Measurements from ENCODE around the gene GNAS-AS1. TPM values are rescaled to one million over a fixed set of nuclear protein-coding genes. Genes with fewer than 3 reads are reported as not detected.
A peak's percentile ranks its signal among the peaks of the same experiment; 100 is the strongest.

The GNAS-AS1 gene
- total RNA-seq, 4 donors from 2014 or later: 0.42 to 0.59 TPM; not detected in 2

DNA sequence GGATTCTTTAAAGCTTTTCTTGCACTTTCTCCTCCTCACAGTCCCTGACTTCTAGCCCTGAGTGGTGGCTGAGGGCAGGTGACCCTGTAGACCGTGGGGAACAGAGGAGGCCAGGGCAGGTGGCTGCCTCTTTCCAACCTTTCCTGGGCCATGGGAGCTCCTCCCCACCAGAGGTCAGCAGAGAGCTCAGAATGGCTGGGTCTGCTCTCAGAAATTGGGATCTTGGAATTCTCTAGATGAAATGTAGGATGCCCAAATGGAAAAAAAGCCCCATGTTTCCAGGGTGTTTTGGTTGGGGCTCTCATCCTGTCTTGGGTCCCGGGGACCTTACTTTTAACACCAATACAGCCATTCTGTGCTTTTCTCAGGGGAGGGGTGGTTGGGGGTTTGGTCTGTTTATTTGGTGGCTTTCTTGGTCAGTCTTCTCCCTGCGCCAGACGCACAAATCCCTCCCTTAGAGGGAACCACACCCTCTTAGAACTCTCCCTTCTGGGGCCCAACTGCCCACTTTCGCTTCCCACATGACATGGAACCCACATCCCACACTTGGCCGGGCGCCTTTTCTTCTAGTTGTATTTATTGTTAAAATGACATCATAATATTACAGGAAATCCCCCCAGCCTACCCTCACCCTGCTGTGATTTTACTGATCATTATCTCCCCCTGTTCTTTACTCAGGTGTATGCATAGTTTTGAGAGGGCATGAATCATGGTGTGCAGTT is 19.8 kb upstream of the GNAS-AS1 start:
- H3K27ac ChIP-seq: no peak overlapping the region
- 44 to 49% methylated on average over 7 of the region's 7 CpGs for WGBS, 2 donors
- DNase-seq (ENCODE audit: low spot score in 2 of 2): peak in 1 of 2 donors; percentile 82
- no peaks in the 10 kb centered on the region for H3K27me3 ChIP-seq
- H3K9me3 ChIP-seq: no peaks in the 10 kb centered on the region
- TF ChIP-seq POLR2A (IDR thresholded peaks at IDR 0.05): no peak
- peak in 1 of 2 donors; percentile 12 for TF ChIP-seq EP300 (IDR thresholded peaks at IDR 0.05)
- TF ChIP-seq CTCF (IDR thresholded peaks at IDR 0.05): peak; percentile 84 to 89 (median 86)
- no peak overlapping the region for H3K4me3 ChIP-seq
- H3K4me1 ChIP-seq: peaks cover 0 to 14% (median 0%) of the 10 kb centered on the region in 4 donors
- no peaks in the 10 kb centered on the region for H3K36me3 ChIP-seq

DNA sequence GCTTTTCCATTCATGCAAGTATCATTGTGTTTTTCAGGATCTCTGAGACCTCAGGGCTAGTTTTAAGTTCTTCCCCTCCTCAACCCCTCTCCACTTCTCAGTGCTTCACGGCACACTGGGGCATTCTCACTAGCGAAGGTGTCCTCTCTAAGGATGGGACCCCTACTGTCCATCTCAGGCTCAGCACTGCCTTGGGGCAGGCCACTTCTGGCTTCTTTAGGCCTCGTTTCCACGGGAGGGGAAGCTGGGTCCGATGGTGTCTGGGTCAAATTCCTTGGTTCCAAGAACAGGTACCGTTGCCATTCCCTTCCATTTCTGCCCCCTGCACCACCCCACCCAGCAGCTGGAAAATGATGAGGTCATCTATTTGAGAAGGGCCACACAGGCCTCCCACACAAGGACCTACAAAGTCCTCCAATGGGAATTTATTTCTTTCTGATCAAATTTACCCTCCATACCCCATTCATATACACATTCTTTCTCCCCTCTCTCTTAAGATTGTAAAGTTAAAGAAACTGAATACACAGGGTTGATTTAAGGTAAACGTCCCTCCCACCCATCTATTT is 19.0 kb upstream of the GNAS-AS1 start:
- no peaks in the 10 kb centered on the region for H3K9me3 ChIP-seq
- DNase-seq (ENCODE audit: low spot score in 2 of 2): no peak

DNA sequence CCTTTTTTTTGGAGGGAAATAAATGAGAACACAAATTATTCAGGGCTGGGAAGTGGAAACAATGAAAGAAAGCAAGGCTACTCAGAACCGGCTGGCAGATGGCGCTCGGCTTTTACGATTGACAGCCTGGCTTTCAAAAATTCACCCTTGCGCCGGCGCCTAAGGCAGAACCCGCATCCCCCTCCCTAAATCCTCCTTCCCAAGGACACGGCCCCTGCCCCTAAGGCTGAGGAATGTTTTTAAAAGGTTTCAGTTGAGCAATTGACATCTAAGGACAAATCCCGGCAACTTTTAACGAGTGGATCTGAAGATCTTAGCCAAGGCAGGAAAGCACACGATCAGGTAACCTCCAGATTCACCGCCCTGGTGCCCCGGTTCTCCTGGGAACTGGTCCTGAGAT is 18.1 kb upstream of the GNAS-AS1 start:
- no peaks in the 10 kb centered on the region for H3K9me3 ChIP-seq
- no peak overlapping the region for H3K4me3 ChIP-seq
- no peak overlapping the region for H3K27ac ChIP-seq
- TF ChIP-seq CTCF (IDR thresholded peaks at IDR 0.05) (peak in 2 of 5 experiments; percentile 16 to 27), EP300 (IDR thresholded peaks at IDR 0.05) (no peak)
- H3K27me3 ChIP-seq: no peaks in the 10 kb centered on the region
- H3K4me1 ChIP-seq: peaks cover 0 to 14% (median 0%) of the 10 kb centered on the region in 4 donors
- DNase-seq (ENCODE audit: low spot score in 2 of 2): no peak
- H3K36me3 ChIP-seq: no peaks in the 10 kb centered on the region
- WGBS, 2 donors: 29 to 38% methylated on average over 14 of the region's 14 CpGs

More for the DNA sequence above, 19.0 kb upstream of the GNAS-AS1 start:
- Histone ChIP-seq H3K4me3 (no peak overlapping the region), H3K36me3 (no peaks in the 10 kb centered on the region), H3K27ac (no peak overlapping the region), H3K4me1 (peaks cover 0 to 14% (median 0%) of the 10 kb centered on the region in 4 donors), H3K27me3 (no peaks in the 10 kb centered on the region)
- TF ChIP-seq POLR2A (IDR thresholded peaks at IDR 0.05) (no peak), CTCF (IDR thresholded peaks at IDR 0.05) (no peak), EP300 (IDR thresholded peaks at IDR 0.05) (no peak)
- WGBS, 2 donors: 69 to 73% methylated on average over 7 of the region's 7 CpGs

DNA sequence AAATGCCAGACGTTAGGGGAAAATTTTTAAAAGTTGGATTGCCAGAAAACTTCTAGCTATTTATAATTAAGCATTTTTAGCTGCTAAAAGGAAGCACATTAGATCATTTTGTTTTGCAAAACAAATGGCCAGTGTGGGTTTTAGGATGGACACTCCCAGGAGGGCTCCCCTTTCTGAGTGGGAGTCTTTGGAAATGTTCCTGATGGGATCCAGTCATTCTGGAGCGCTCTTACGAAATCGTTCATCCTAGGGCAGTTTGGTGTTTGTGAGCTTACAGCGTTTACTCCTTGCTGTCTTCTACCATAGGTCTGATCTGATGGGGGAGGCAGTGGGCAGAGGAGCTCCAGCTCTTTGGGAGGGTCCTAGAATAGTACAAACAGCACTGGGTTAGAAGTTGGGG is 16.5 kb upstream of the GNAS-AS1 start:
- Histone ChIP-seq H3K9me3 (no peaks in the 10 kb centered on the region), H3K4me3 (no peak overlapping the region), H3K4me1 (peaks cover 0 to 14% (median 0%) of the 10 kb centered on the region in 4 donors), H3K36me3 (no peaks in the 10 kb centered on the region), H3K27ac (no peak overlapping the region), H3K27me3 (peaks cover 0 to 5% of the 10 kb centered on the region in 2 donors)
- TF ChIP-seq EP300 (IDR thresholded peaks at IDR 0.05): peak in 1 of 2 donors; percentile 24
- TF ChIP-seq POLR2A (IDR thresholded peaks at IDR 0.05): no peak
- 54 to 60% methylated on average over 5 of the region's 5 CpGs for WGBS, 2 donors
- DNase-seq (ENCODE audit: low spot score in 2 of 2): peak in 1 of 2 donors; percentile 48

GRCh38 chr20:58865843-58866242 is 15.1 kb upstream of the GNAS-AS1 start:
- Histone ChIP-seq H3K4me3 (no peak overlapping the region), H3K27ac (no peak overlapping the region), H3K4me1 (peaks cover 0 to 14% (median 0%) of the 10 kb centered on the region in 4 donors), H3K27me3 (peaks cover 0 to 16% of the 10 kb centered on the region in 2 donors), H3K9me3 (no peaks in the 10 kb centered on the region), H3K36me3 (no peaks in the 10 kb centered on the region)
- no peak for TF ChIP-seq CTCF (IDR thresholded peaks at IDR 0.05)
- 73 to 94% methylated on average over 2 of the region's 2 CpGs for WGBS, 2 donors
- DNase-seq (ENCODE audit: low spot score in 2 of 2): no peak
